ENCODE measurements around the gene LRBA.

Gene LRBA

DNA sequence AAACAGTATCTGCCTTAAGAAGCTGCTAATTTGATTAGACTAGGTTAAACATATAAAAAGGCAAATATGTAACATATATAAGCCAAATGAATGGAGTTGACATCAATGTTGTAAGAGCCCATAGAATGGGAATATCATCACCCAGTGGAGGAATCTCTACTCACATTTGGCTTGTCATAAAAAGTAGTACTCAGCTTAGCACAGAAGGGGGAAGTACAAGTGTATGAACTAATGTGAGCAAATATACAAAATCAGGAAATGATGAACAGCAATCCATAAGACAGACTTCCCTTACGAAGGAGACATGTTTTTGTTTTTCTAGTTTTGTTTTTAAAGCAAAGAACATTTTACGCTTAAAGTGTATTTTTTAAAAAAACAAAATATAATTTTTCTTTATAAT, 358.2 kb downstream of the LRBA start:
- TF ChIP-seq, protein P1, sequence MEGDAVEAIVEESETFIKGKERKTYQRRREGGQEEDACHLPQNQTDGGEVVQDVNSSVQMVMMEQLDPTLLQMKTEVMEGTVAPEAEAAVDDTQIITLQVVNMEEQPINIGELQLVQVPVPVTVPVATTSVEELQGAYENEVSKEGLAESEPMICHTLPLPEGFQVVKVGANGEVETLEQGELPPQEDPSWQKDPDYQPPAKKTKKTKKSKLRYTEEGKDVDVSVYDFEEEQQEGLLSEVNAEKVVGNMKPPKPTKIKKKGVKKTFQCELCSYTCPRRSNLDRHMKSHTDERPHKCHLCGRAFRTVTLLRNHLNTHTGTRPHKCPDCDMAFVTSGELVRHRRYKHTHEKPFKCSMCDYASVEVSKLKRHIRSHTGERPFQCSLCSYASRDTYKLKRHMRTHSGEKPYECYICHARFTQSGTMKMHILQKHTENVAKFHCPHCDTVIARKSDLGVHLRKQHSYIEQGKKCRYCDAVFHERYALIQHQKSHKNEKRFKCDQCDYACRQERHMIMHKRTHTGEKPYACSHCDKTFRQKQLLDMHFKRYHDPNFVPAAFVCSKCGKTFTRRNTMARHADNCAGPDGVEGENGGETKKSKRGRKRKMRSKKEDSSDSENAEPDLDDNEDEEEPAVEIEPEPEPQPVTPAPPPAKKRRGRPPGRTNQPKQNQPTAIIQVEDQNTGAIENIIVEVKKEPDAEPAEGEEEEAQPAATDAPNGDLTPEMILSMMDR (IDR thresholded peaks at IDR 0.05; ENCODE audit: control insufficient read depth, extremely low read depth, insufficient read depth) = no peak
- H3K4me3 ChIP-seq (ENCODE audit: low read depth, low read length) = no peak overlapping the region
- DNase-seq (ENCODE audit: low read depth) = no peak

DNA sequence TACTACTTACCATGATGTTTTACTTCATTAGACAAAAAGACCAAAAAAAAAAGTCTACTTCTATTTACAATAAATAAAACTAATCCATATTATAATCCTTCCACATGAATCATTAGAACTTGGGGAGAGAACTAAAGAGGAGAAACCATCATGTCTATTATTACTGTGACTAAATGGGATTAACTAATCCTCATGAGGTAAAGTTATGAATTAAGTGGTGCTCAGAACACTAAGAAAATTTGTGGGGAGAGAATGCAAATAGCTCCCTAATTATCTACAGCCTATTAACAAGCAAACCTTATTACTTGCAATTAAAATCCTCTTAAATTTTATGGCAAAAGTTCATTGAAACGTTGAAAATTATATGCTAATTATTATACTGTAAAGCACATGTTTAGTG, 364.3 kb downstream of the LRBA start:
- TF ChIP-seq, protein P1 (IDR thresholded peaks at IDR 0.05; ENCODE audit: control insufficient read depth, extremely low read depth, insufficient read depth) = no peak
- H3K4me3 ChIP-seq (ENCODE audit: low read depth, low read length) = no peak overlapping the region
- DNase-seq (ENCODE audit: low read depth) = no peak

DNA sequence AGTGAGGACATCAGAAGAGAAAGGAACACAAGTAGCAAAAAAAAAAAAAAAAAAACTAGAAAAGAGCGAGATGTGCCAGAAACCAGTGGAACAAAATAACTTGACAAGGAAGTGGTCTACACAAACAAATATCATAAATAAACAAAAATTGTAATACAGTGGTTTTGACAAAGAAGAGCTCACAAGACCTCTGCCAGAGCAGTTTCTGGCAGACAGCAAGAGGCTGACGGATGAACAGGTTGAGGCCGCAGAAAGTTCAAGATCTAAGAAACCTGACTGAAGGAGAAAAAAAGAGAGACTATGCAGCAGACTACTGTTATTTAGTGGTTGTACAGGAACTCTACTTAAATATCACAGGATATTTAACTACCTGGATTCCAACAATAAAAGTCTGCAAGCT, 367.0 kb downstream of the LRBA start:
- H3K4me3 ChIP-seq (ENCODE audit: low read depth, low read length) = no peak overlapping the region
- no peak for DNase-seq (ENCODE audit: low read depth)
- TF ChIP-seq, protein P1 (IDR thresholded peaks at IDR 0.05; ENCODE audit: control insufficient read depth, extremely low read depth, insufficient read depth) = no peak

DNA sequence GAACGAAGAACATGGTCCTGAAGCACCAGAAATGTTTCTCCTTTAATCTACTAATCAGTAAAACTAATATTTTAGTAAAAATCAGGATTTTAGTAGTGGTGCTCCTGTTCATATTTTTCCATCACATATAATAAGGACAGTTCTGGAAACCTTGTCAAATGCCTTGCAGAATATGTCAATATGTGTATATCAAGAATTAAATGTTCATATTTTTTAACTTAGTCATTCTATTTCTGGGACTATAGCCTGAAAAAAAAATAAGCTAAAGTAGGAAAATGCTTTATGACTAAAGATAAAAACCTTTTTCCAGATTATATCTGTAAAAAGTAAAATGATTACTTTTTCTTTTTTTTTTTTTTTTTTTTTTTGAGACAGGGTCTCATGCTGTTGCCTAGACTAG, 368.1 kb downstream of the LRBA start:
- DNase-seq (ENCODE audit: low read depth) = no peak
- TF ChIP-seq, protein P1 (IDR thresholded peaks at IDR 0.05; ENCODE audit: control insufficient read depth, extremely low read depth, insufficient read depth) = no peak
- H3K4me3 ChIP-seq (ENCODE audit: low read depth, low read length) = no peak overlapping the region

DNA sequence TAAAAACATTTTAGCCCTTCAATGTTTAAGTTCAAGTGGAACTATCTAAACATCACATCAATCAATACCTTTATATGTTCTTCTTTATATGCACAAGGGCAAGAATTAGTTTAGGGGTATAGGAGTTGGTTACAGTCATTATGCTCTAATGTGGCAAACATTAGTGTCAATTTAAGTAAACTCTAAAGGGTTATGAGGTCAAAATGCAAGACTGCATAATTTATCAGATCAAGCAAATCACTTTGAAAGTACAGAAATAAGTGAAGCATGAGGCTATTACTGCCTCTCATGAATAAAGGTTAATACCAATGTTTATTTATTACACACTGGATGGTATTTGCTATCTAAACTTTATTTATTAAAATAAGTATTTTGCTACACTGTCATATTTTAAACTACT, 373.5 kb downstream of the LRBA start:
- DNase-seq (ENCODE audit: low read depth) = no peak
- TF ChIP-seq, protein P1 (IDR thresholded peaks at IDR 0.05; ENCODE audit: control insufficient read depth, extremely low read depth, insufficient read depth) = no peak
- no peak overlapping the region for H3K4me3 ChIP-seq (ENCODE audit: low read depth, low read length)

DNA sequence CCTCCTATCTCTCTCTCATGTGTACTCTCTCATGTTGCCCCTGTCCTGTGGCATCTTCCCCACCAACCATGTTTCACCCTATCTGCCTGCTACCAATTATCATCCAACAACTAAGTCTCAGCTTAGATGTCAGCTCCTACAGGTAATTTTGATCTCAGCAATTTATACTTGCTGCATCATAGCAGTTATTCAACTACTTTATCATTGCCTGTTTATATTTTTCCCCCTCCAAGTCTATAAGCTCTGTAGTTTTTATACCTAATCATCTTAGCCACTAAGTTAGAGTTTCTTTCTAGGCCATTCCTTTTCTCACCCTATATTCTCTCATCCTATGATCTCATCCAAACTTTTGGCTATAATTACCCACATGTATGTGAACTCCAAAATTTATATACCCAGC, 382.4 kb downstream of the LRBA start:
- no peak overlapping the region for H3K4me3 ChIP-seq (ENCODE audit: low read depth, low read length)
- no peak for DNase-seq (ENCODE audit: low read depth)
- TF ChIP-seq, protein P1 (IDR thresholded peaks at IDR 0.05; ENCODE audit: control insufficient read depth, extremely low read depth, insufficient read depth) = no peak

DNA sequence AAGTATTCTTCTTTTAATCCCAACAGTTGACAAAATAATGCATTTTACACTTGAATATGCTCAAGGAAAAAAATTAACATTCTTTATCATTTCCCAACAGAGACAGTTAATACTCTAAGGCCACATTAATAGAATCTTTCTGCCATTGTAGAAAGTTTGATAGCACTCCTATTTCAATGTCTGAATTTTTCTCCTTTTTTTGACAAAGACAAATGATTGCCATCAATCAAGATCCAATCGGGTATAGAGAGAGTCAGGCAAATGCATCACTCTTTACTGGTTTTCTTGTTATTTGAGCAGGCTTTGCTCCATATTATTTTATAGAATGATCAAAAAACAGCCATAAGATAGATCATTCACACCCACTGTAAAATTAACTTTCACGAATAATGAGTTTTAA, 387.0 kb downstream of the LRBA start:
- DNase-seq (ENCODE audit: low read depth) = no peak
- TF ChIP-seq, protein P1 (IDR thresholded peaks at IDR 0.05; ENCODE audit: control insufficient read depth, extremely low read depth, insufficient read depth) = no peak
- no peak overlapping the region for H3K4me3 ChIP-seq (ENCODE audit: low read depth, low read length)
